GM13976 (cell line): Measurements from ENCODE around the gene POLR2I.

ENCODE experiments used
- DNase-seq: peaks from one replicate; pipeline ENCODE4 v3.0.0; 2012; ENCODE audit warnings: low spot score
- CTCF ChIP-seq: IDR thresholded peaks from 2 replicates; pipeline ENCODE4 v1.5.1; 2012; ENCODE audit warnings: borderline replicate concordance, mild to moderate bottlenecking; ENCODE audit not compliant: insufficient read depth; ENCODE audit errors: extremely low read depth, missing control alignments, control extremely low read depth
- in situ Hi-C: fragments of 300-500 bp; cut with MboI; formaldehyde crosslinking; loops from one replicate; pipeline ENCODE4 v1.12.0; 2022; ENCODE audit warnings: low sequenced_read_pairs, mixed read lengths, inconsistent platforms; ENCODE audit not compliant: unreplicated experiment

The POLR2I gene

GRCh38 chr19:36090910-36091695 is 23.6 kb downstream of the POLR2I start:
- in situ Hi-C loops: no loop called here
- DNase-seq: no peak
- no peak for TF ChIP-seq CTCF

GRCh38 chr19:36089847-36090246 is 24.8 kb downstream of the POLR2I start:
- no peak for DNase-seq
- TF ChIP-seq CTCF: no peak
- in situ Hi-C loops: no loop called here

- DNase-seq: no peak
Observed at GRCh38 chr19:36086326-36086725, 28.3 kb downstream of the POLR2I start.

GRCh38 chr19:36084231-36085009 is 30.3 kb downstream of the POLR2I start:
- no peak for DNase-seq
- no peak for TF ChIP-seq CTCF
- in situ Hi-C loops: no loop called here

More at GRCh38 chr19:36086326-36086725, 28.3 kb downstream of the POLR2I start:
- no peak for TF ChIP-seq CTCF
- in situ Hi-C loops: no loop called here

- in situ Hi-C loops: no loop called here
- no peak for DNase-seq
- no peak for TF ChIP-seq CTCF
Observed at GRCh38 chr19:36082916-36083315, 31.8 kb downstream of the POLR2I start.

GRCh38 chr19:36081894-36082293 is 32.8 kb downstream of the POLR2I start:
- DNase-seq: no peak
- no peak for TF ChIP-seq CTCF
- in situ Hi-C loops: no loop called here
